HepG2 (cell line): Measurements from ENCODE around the gene ACTR3. TPM values are rescaled to one million over a fixed set of nuclear protein-coding genes. Genes with fewer than 3 reads are reported as not detected.

Source experiments
- GATAD1 ChIP-seq: IDR thresholded peaks from 2 replicates; pipeline ENCODE4 v1.6.1; 2016; ENCODE audit warnings: missing genetic modification reagents, missing compliant biosample characterization
- MAZ ChIP-seq, 2 experiments: sonication (generic) in 1 of 2; formaldehyde crosslinking in 1 of 2; IDR thresholded peaks; 2 replicates each; pipeline versions ENCODE4 v1.5.0 to v1.6.1; 2012 to 2020; ENCODE audit warnings: low read depth in 2 of 2, mild to moderate bottlenecking in 2 of 2, borderline replicate concordance in 1 of 2, improper control_type of control experiment in 1 of 2, low read length in 1 of 2, missing genetic modification reagents in 1 of 2, moderate library complexity in 1 of 2
- MED1 ChIP-seq: sonication (generic); formaldehyde crosslinking; IDR thresholded peaks from 2 replicates; pipeline ENCODE4 v1.4.0; 2020; ENCODE audit warnings: missing genetic modification reagents
- MEF2D ChIP-seq: sonication (generic); formaldehyde crosslinking; IDR thresholded peaks from 2 replicates; pipeline ENCODE4 v1.5.1; 2020; ENCODE audit warnings: mild to moderate bottlenecking, missing genetic modification reagents
- SATB2 ChIP-seq: sonication (generic); formaldehyde crosslinking; IDR thresholded peaks from 2 replicates; pipeline ENCODE4 v1.5.0; 2020; ENCODE audit warnings: missing genetic modification reagents
- TRAFD1 ChIP-seq: sonication (generic); formaldehyde crosslinking; IDR thresholded peaks from 2 replicates; pipeline ENCODE4 v1.5.1; 2020; ENCODE audit warnings: missing genetic modification reagents, mild to moderate bottlenecking, borderline replicate concordance
- ZBTB8A ChIP-seq: sonication (generic); formaldehyde crosslinking; IDR thresholded peaks from 2 replicates; pipeline ENCODE4 v1.4.0; 2020; ENCODE audit warnings: mild to moderate bottlenecking, low read depth, missing genetic modification reagents, borderline replicate concordance
- ZMYM2 ChIP-seq: sonication (generic); formaldehyde crosslinking; IDR thresholded peaks from 2 replicates; pipeline ENCODE4 v1.8.0; 2022; ENCODE audit warnings: mild to moderate bottlenecking, missing genetic modification reagents
- ZNF136 ChIP-seq: sonication (generic); formaldehyde crosslinking; IDR thresholded peaks from 2 replicates; pipeline ENCODE4 v1.8.1; 2022; ENCODE audit warnings: low read depth, mild to moderate bottlenecking, moderate library complexity, missing genetic modification reagents
- ZNF17 ChIP-seq: sonication (generic); formaldehyde crosslinking; IDR thresholded peaks from 2 replicates; pipeline ENCODE4 v1.5.0; 2020; ENCODE audit warnings: mild to moderate bottlenecking, missing genetic modification reagents
- ZNF407 ChIP-seq: sonication (generic); formaldehyde crosslinking; IDR thresholded peaks from one replicate; pipeline ENCODE4 v1.5.1; 2020; ENCODE audit warnings: mild to moderate bottlenecking, missing genetic modification reagents; ENCODE audit errors: not compliant biosample characterization
- ZNF607 ChIP-seq: sonication (generic); formaldehyde crosslinking; IDR thresholded peaks from 2 replicates; pipeline ENCODE4 v1.5.1; 2020; ENCODE audit warnings: missing genetic modification reagents, mild to moderate bottlenecking, borderline replicate concordance
- polyA plus RNA-seq, 8 experiments: library from polyadenylated mRNA; depleted of rRNA in 3 of 8; stranded (reverse) in 7 of 8; unstranded in 1 of 8; fragments of >200 nt; fragmentation: Illumina TruSeq in 4 of 8; extraction: Trizol in 4 of 8; gene quantifications; 2 replicates each; pipeline versions ENCODE4 v1.2.1 to v1.2.3, GENCODE V29; 2011 to 2016; ENCODE audit warnings: low read depth in 4 of 8, missing spikeins in 1 of 8, mixed read lengths in 1 of 8; ENCODE audit not compliant: insufficient read depth in 1 of 8
- total RNA-seq, 5 experiments: library from RNA; depleted of rRNA; stranded (reverse); fragments of >200 nt; fragmentation: Illumina TruSeq; extraction: Trizol; gene quantifications; 2 replicates each; pipeline ENCODE4 v1.2.3, GENCODE V29; 2016; ENCODE audit warnings: low read depth in 1 of 5
- TF ChIP-seq, protein P1 (sequence below): sonication (generic); formaldehyde crosslinking; IDR thresholded peaks from 2 replicates; pipeline ENCODE4 v1.5.1; 2020; ENCODE audit warnings: missing genetic modification reagents, mild to moderate bottlenecking, borderline replicate concordance
- TF ChIP-seq, protein P2 (sequence below): sonication (generic); formaldehyde crosslinking; IDR thresholded peaks from 2 replicates; pipeline ENCODE4 v1.8.0; 2022; ENCODE audit warnings: missing genetic modification reagents, mild to moderate bottlenecking, borderline replicate concordance

ACTR3 gene
- total and polyA plus RNA-seq, 2 of the 13 experiments (the other 11 are each of a cell fraction or from before 2014, with no cell fraction given), result 123 to 225 TPM

- TF ChIP-seq, protein P1, sequence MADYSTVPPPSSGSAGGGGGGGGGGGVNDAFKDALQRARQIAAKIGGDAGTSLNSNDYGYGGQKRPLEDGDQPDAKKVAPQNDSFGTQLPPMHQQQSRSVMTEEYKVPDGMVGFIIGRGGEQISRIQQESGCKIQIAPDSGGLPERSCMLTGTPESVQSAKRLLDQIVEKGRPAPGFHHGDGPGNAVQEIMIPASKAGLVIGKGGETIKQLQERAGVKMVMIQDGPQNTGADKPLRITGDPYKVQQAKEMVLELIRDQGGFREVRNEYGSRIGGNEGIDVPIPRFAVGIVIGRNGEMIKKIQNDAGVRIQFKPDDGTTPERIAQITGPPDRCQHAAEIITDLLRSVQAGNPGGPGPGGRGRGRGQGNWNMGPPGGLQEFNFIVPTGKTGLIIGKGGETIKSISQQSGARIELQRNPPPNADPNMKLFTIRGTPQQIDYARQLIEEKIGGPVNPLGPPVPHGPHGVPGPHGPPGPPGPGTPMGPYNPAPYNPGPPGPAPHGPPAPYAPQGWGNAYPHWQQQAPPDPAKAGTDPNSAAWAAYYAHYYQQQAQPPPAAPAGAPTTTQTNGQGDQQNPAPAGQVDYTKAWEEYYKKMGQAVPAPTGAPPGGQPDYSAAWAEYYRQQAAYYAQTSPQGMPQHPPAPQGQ, result no peak
- no peak for TF ChIP-seq MAZ (IDR thresholded peaks at IDR 0.05; ENCODE audit: borderline replicate concordance, low read depth, low read length)
- TF ChIP-seq MAZ (CRISPR knock-in tag; IDR thresholded peaks at IDR 0.05; ENCODE audit: low read depth), result peak; percentile 27; the same call in 1 of the 2 replicates
- no peak for TF ChIP-seq ZNF407
- TF ChIP-seq MED1, result peak; percentile 55; the same call in 1 of the 2 replicates
- no peak for TF ChIP-seq ZBTB8A (CRISPR knock-in tag)
- TF ChIP-seq TRAFD1 (CRISPR knock-in tag), result no peak
- TF ChIP-seq ZNF136, result no peak
- TF ChIP-seq MEF2D, result peak; percentile 40
- TF ChIP-seq, protein P2, sequence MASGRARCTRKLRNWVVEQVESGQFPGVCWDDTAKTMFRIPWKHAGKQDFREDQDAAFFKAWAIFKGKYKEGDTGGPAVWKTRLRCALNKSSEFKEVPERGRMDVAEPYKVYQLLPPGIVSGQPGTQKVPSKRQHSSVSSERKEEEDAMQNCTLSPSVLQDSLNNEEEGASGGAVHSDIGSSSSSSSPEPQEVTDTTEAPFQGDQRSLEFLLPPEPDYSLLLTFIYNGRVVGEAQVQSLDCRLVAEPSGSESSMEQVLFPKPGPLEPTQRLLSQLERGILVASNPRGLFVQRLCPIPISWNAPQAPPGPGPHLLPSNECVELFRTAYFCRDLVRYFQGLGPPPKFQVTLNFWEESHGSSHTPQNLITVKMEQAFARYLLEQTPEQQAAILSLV (CRISPR knock-in tag), result 0 out of 2 replicates have a peak, but pooled peaks have one; percentile 58
- no peak for TF ChIP-seq ZNF17
- no peak for TF ChIP-seq SATB2 (CRISPR knock-in tag)
- peak; percentile 44 for TF ChIP-seq GATAD1
- no peak; the same call in 1 of the 2 replicates for TF ChIP-seq ZMYM2
- TF ChIP-seq ZNF607 (CRISPR knock-in tag), result 0 out of 2 replicates have a peak, but pooled peaks have one; percentile 67
Measured at GRCh38 chr2:113876503-113877387, 13.1 kb upstream of the ACTR3 start (continued).
